ENCODE data around the gene TSHZ2.
"Not testable (repeated sequence)": the region's sequence is repeated elsewhere in the genome, so short reads cannot be mapped to it uniquely, and the experiment has no call there.

TSHZ2 gene

DNA sequence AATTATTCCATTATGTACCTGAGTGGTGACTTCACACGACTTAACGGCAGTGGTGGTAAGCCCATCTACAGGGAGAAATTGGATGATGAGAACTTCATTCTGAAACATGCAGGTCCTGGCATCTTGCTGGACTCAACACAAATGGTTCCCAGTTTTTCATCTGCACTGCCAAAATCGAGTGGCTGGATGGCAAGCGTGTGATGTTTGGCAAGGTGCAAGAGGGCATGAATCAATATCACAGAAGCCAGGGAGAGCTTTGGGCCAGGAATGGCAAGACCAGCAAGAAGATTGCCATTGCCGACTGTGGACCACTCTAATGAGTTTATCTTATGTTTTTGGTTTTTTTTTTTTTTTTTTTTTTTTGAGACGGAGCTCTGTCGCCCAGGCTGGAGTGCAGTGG, 449.2 kb downstream of the TSHZ2 start:
- Mint-ChIP-seq H3K36me3 (ENCODE audit: low read depth) (no peaks in the 10 kb centered on the region), H3K27me3 (ENCODE audit: low read depth) (no peaks in the 10 kb centered on the region), H3K4me3 (no peak overlapping the region), H3K27ac (no peak overlapping the region), H3K4me1 (ENCODE audit: low read depth) (no peaks in the 10 kb centered on the region), H3K9me3 (peaks cover 3% of the 10 kb centered on the region)

DNA sequence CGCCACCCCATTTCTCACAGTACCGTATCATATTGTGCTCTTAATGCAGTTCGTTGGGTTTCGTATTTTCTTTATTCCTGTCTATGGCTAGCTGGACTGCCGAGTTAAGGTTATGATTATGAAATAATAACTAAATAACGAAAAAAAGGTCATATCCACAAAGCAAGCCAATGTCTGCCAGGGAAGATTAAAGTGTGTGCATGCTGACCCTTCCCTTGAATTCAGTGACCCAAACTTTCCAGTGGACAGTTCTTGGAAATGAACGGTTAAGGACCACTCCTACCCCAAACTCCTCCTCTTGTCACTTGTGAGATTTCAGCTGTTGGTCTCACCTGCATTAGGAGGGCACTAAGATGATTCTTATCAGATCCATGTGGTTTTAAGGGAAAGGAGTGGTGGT, 449.9 kb downstream of the TSHZ2 start:
- H3K36me3 Mint-ChIP-seq (ENCODE audit: low read depth) = peaks cover 3% of the 10 kb centered on the region
- no peaks in the 10 kb centered on the region for H3K4me1 Mint-ChIP-seq (ENCODE audit: low read depth)
- no peaks in the 10 kb centered on the region for H3K27me3 Mint-ChIP-seq (ENCODE audit: low read depth)
- H3K4me3 Mint-ChIP-seq = no peak overlapping the region
- H3K9me3 Mint-ChIP-seq = peaks cover 3% of the 10 kb centered on the region
- no peak overlapping the region for H3K27ac Mint-ChIP-seq

DNA sequence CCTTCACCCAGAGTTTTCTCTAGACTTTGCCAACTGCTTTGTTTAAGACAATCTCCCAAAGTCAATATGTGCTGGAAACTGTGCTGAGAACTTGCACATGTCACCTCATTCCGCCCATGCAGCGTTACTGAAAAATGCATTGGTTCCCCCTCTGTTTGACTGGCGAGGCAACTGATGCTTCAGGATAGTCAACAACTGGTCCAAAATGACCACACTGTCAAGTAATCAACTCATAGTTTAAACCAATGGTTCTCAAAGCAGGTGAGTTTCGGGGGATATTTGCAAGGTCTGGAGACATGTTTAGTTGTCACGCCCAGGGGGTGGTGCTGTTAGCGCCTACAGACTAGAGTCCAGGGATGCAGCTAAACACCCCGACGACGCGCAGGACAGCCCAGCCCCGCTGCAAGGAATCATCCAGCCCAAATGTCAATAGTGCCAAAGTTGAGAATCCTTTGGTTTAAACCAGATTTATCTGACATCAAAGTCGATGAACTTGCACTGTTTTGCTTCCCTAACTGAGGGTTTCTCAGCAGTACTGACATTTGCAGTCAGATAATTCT, 451.5 kb downstream of the TSHZ2 start:
- H3K27ac Mint-ChIP-seq = peak overlapping the region; percentile 1
- peaks cover 1% of the 10 kb centered on the region for H3K4me1 Mint-ChIP-seq (ENCODE audit: low read depth)
- H3K4me3 Mint-ChIP-seq = no peak overlapping the region
- peaks cover 3% of the 10 kb centered on the region for H3K9me3 Mint-ChIP-seq
- H3K27me3 Mint-ChIP-seq (ENCODE audit: low read depth) = no peaks in the 10 kb centered on the region
- peaks cover 4% of the 10 kb centered on the region for H3K36me3 Mint-ChIP-seq (ENCODE audit: low read depth)

DNA sequence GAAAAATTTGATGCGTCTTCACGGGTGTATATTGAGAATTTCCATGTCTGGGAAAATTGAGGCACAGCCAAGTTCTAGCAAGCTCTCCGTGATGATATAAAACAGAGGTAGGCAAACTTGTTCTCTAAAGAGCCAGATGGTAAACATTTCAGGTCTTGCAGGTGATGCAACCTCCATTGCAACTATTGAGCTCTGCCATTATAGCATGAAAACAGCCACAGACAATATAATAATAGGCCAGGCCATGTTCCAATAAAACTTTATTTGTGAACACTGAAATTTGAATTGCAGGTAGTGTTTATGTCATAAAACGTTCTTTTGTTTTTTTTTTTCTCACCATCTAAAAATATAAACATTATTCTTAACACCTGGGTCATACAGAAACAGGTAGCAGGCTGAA, 453.3 kb downstream of the TSHZ2 start:
- Mint-ChIP-seq H3K4me1 (ENCODE audit: low read depth) (peaks cover 6% of the 10 kb centered on the region), H3K4me3 (no peak overlapping the region), H3K27ac (no peak overlapping the region), H3K27me3 (ENCODE audit: low read depth) (no peaks in the 10 kb centered on the region), H3K9me3 (peaks cover 9% of the 10 kb centered on the region), H3K36me3 (ENCODE audit: low read depth) (peaks cover 6% of the 10 kb centered on the region)

DNA sequence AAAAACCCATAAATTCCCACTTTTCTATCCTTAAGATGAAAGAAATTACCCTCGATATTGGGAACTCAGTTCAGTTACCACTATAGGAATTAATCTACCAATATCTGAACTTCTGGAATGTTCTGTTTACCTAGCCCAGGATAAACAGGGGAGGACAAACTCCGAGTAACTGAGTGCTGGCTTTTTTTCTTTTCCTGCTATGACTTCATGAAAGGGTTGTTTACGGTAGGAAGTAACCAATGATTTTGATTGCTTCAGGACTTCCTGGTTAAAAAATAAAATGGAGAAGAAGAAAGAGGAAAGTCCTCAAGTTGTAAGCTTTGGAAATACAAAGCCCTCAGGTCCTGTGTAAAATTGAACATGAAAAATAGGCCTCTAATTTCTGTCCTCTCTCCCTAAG, 453.8 kb downstream of the TSHZ2 start:
- peaks cover 6% of the 10 kb centered on the region for H3K36me3 Mint-ChIP-seq (ENCODE audit: low read depth)
- H3K27ac Mint-ChIP-seq = no peak overlapping the region
- peaks cover 6% of the 10 kb centered on the region for H3K4me1 Mint-ChIP-seq (ENCODE audit: low read depth)
- H3K9me3 Mint-ChIP-seq = peaks cover 9% of the 10 kb centered on the region
- no peak overlapping the region for H3K4me3 Mint-ChIP-seq
- no peaks in the 10 kb centered on the region for H3K27me3 Mint-ChIP-seq (ENCODE audit: low read depth)

DNA sequence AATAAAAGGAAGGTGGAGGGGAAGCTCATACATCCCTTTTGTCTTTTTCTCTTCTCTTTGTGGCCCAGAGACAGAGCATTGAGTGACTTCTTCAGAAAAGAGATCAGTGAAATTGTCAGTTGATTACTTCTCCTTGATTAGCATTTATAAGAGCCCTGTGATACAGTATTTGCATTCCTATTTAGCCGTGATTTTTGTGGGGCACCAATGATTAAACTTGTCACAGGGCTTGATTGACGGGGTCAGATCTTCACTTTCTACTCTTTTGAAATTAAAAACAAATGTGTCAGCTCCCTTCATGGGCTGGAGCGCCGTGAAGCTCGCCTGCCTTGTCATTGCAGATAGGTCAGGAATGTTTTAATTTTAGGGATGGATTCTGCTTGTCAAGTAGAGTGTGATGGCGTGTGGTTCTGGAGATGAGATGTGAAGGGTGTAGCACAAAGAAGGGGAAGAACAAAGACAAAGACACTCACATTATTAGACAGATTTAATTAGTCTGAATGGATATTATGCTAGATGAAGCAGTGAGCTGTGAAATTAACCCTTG, 454.7 kb downstream of the TSHZ2 start:
- H3K36me3 Mint-ChIP-seq (ENCODE audit: low read depth) = peaks cover 6% of the 10 kb centered on the region
- no peak overlapping the region for H3K4me3 Mint-ChIP-seq

DNA sequence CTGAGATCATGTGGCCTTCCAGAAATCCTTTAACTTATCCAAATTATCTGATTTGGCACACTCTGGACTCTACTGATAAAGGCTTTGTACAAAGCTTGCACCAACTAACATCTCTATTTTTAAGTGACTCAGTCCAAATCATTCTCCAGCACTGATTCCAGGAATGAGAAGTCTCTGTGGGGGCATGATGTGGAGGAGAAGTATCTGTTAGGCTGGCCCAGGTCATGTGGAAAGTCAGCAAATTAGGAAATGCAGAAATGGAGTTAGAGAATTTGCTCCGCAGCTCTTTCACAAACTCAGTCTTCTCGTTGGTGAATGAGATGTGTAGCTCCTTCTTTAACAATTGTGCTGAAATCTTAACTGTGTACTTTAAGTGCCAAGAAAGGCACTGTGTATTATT, 455.8 kb downstream of the TSHZ2 start:
- Mint-ChIP-seq H3K27ac (no peak overlapping the region), H3K4me3 (no peak overlapping the region), H3K36me3 (ENCODE audit: low read depth) (peaks cover 6% of the 10 kb centered on the region), H3K9me3 (peaks cover 9% of the 10 kb centered on the region), H3K27me3 (ENCODE audit: low read depth) (no peaks in the 10 kb centered on the region), H3K4me1 (ENCODE audit: low read depth) (peaks cover 6% of the 10 kb centered on the region)

More for the DNA sequence above, 454.7 kb downstream of the TSHZ2 start:
- peaks cover 9% of the 10 kb centered on the region for H3K9me3 Mint-ChIP-seq
- no peak overlapping the region for H3K27ac Mint-ChIP-seq
- no peaks in the 10 kb centered on the region for H3K27me3 Mint-ChIP-seq (ENCODE audit: low read depth)
- H3K4me1 Mint-ChIP-seq (ENCODE audit: low read depth) = peaks cover 6% of the 10 kb centered on the region

DNA sequence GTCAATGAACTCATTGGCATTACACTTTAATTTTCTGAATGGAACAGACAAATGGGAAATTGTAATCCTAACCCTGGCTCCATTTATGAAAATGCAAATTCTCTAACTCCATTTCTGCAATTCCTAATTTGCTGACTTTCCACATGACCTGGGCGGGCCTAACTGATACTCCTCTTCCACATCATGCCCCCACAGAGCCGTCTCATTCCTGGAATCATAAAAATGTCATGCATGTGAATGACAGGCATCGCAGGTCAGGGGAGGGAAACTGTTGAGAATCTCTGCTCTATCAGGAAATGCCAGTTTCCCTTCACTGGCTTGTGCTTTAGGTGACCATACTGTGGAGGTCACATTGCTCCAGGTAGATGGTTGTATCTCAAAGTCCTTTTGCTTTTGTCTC, 456.4 kb downstream of the TSHZ2 start:
- Mint-ChIP-seq H3K27ac (no peak overlapping the region), H3K36me3 (ENCODE audit: low read depth) (peaks cover 6% of the 10 kb centered on the region), H3K9me3 (peaks cover 9% of the 10 kb centered on the region), H3K27me3 (ENCODE audit: low read depth) (no peaks in the 10 kb centered on the region), H3K4me1 (ENCODE audit: low read depth) (peaks cover 6% of the 10 kb centered on the region), H3K4me3 (no peak overlapping the region)

DNA sequence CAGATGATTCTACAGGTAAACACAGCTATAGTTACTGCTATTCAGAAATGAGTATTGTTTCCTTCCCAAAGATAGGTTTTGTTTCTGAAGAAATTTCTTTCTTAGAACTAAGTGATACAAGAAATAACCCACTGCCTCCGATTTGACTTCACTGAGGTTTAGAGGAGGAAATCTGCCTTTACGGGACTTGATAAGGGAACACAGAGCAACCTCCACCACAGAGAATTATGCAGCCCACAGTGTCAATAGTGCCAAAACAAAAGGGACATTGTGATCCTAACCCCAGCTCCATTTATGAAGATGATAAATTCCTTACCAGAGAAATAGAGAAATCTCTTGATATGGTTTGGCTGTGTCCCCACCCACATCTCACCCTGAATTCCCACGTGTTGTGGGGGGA, 456.8 kb downstream of the TSHZ2 start:
- H3K36me3 Mint-ChIP-seq (ENCODE audit: low read depth) = peaks cover 6% of the 10 kb centered on the region
- H3K9me3 Mint-ChIP-seq = peaks cover 9% of the 10 kb centered on the region
- H3K27ac Mint-ChIP-seq = no peak overlapping the region
- H3K4me1 Mint-ChIP-seq (ENCODE audit: low read depth) = peaks cover 6% of the 10 kb centered on the region
- H3K4me3 Mint-ChIP-seq = no peak overlapping the region
- no peaks in the 10 kb centered on the region for H3K27me3 Mint-ChIP-seq (ENCODE audit: low read depth)

DNA sequence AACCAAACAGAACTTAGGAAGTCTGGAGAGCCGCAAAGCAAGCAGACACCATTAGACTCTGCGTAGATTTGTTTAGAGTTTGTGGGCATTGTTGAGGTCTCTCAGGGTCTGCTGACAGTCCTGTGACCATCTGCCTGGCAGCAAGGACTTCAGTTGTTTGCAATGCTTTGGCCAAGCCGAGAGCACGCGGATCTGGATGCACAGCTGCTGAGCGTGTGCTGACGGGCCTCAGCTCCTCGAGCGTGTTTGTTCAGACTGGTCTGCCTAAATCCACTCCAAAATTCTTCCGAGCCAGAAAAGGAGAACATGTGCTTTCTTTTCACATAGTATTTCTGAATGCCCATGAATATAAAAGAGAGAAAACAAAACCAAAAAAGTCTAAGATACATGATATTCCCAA, 462.5 kb downstream of the TSHZ2 start:
- Mint-ChIP-seq H3K36me3 (ENCODE audit: low read depth) (peaks cover 5% of the 10 kb centered on the region), H3K27me3 (ENCODE audit: low read depth) (no peaks in the 10 kb centered on the region), H3K9me3 (peaks cover 5% of the 10 kb centered on the region), H3K4me1 (ENCODE audit: low read depth) (no peaks in the 10 kb centered on the region), H3K27ac (no peak overlapping the region), H3K4me3 (no peak overlapping the region)

DNA sequence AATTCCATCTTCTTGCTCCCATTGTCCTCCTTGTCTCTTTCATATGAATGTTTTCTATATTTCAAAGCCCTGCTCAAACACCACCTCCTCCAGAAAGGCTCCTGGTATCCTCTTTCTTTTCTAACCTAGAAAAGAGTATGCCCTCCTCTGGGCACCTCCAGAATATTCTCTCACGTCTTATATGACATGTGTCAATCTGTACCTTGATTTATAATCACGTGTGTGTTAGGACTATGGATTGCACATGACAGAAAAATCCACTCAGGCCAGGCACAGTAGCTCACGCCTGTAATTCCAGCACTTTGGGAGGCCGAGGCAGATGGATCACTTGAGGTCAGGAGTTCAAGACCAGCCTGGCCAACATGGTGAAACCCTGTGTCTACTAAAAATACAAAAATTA, 464.8 kb downstream of the TSHZ2 start:
- H3K4me3 Mint-ChIP-seq; H3K9me3 Mint-ChIP-seq; H3K4me1 Mint-ChIP-seq (ENCODE audit: low read depth); H3K27ac Mint-ChIP-seq; H3K36me3 Mint-ChIP-seq (ENCODE audit: low read depth); H3K27me3 Mint-ChIP-seq (ENCODE audit: low read depth): not testable (repeated sequence)

DNA sequence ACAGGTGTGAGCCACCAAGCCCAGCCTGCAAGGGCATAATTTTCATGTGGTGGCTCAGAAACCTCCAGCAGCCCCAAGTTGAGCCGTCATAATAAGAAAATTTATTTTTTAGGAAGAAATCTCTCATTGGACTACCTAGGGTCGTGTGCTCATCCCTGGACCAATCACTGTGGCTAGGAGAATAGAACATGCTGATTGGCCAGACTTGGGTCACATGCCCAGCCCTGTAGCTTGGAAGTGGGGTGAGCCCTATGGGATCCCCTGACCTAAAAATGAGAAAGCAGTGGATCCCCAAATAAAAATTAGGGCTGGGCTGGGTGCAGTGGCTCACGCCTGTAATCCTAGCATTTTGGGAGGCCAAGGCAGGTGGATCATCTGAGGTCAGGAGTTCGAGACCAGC, 466.2 kb downstream of the TSHZ2 start:
- no peak overlapping the region for H3K27ac Mint-ChIP-seq

DNA sequence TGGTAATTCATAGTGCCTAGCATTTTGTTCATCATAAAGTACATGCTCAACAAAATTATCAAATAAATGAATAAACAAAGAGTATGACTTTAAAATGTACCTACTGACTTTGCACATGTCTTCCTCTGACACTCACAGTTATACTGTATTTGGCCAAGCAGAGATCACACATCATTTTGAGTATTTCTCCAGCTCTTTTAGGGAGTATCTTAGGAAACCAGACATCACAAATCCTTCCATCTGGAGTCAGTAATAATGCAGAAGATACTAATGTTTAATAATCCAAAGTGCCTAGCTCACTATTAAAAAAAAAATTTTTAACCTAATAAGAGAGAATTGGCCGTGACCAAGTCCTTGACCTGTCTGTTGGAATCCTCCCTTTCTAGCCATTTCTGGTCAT, 466.9 kb downstream of the TSHZ2 start:
- Mint-ChIP-seq H3K36me3 (ENCODE audit: low read depth) (peaks cover 5% of the 10 kb centered on the region), H3K4me3 (no peak overlapping the region), H3K27ac (no peak overlapping the region), H3K4me1 (ENCODE audit: low read depth) (no peaks in the 10 kb centered on the region), H3K27me3 (ENCODE audit: low read depth) (no peaks in the 10 kb centered on the region), H3K9me3 (peaks cover 10% of the 10 kb centered on the region)

More for the DNA sequence above, 466.2 kb downstream of the TSHZ2 start:
- H3K4me1 Mint-ChIP-seq (ENCODE audit: low read depth) = no peaks in the 10 kb centered on the region
- peaks cover 5% of the 10 kb centered on the region for H3K36me3 Mint-ChIP-seq (ENCODE audit: low read depth)
- peaks cover 10% of the 10 kb centered on the region for H3K9me3 Mint-ChIP-seq
- H3K4me3 Mint-ChIP-seq = no peak overlapping the region
- no peaks in the 10 kb centered on the region for H3K27me3 Mint-ChIP-seq (ENCODE audit: low read depth)

DNA sequence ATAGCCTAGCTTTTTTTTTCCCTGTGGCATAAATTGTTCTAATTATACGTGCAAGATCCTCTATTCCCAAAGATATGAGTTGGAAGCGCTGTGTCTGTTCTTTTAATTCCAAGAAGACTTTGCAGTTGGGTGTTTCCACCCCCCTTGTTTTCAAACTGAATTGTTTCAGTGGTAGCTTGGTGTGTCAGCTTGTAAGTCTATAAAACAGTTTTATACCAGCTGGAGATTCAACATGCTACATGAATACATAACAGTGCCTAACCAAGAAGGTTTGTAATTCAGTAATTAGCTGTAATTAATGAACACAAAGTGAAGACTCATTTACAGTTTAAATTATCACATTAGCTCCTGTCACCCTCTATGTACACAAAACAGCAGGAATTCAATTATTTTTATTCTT, 467.5 kb downstream of the TSHZ2 start:
- H3K4me3 Mint-ChIP-seq = no peak overlapping the region
- H3K4me1 Mint-ChIP-seq (ENCODE audit: low read depth) = no peaks in the 10 kb centered on the region
- H3K27me3 Mint-ChIP-seq (ENCODE audit: low read depth) = no peaks in the 10 kb centered on the region
- H3K36me3 Mint-ChIP-seq (ENCODE audit: low read depth) = peaks cover 5% of the 10 kb centered on the region
- H3K9me3 Mint-ChIP-seq = peaks cover 10% of the 10 kb centered on the region
- H3K27ac Mint-ChIP-seq = no peak overlapping the region

DNA sequence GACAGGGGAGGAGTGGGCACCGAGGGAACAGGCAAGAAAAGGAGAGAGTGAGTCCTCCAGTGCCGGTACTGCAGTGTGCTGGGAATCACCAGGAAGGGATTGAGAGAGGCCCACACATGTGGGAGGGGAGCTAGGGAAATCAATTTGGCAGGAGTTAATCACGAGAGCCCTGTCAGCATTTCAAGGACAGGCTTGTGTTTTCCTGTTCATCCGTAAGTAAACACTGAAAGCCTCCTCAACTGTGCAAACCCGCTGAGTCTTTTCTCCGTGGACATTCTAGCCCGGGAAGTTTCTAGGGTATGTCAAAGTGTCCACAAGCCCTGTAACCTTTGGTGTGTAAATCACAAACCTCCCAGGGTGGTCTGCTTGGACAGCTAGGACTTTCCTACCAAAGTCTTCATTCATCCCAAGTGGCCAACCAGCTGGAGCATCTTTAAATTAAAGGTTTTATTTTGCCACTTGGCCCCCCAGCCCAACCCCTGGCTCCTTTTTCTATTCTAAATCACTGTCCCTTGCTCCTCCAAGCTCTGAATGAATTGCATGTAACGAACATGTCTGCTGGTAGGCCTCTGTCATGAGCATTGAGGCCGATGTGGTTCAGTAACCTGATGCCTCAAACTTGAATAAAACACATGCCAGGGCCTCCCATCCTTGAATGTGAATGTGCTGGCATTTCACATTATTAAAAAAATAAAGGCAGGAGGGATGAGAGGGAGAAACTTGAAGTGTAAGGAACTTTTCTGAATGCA, 472.4 kb downstream of the TSHZ2 start:
- Mint-ChIP-seq H3K36me3 (ENCODE audit: low read depth) (peaks cover 8% of the 10 kb centered on the region), H3K27ac (no peak overlapping the region), H3K4me3 (no peak overlapping the region), H3K9me3 (peaks cover 42% of the 10 kb centered on the region), H3K27me3 (ENCODE audit: low read depth) (no peaks in the 10 kb centered on the region), H3K4me1 (ENCODE audit: low read depth) (no peaks in the 10 kb centered on the region)
